Mucosa of descending colon (tissue), 3 donors: Measurements from ENCODE around the gene FIGN. TPM values are rescaled to one million over a fixed set of nuclear protein-coding genes. Genes with fewer than 3 reads are reported as not detected.

Experiments
- ATAC-seq: fragments of 200-7000 bp; cut with Tn5 transposase; one replicate; pipeline ENCODE4 v1.9.1; 2020; ENCODE audit warnings: mild to moderate bottlenecking, moderate library complexity
- DNase-seq, 3 donors: peaks; one replicate each; pipeline ENCODE4 v3.0.0-alpha.2; 2020
- H3K36me3 ChIP-seq: fragments of 200-600 bp; one replicate; pipeline ENCODE4 v1.8.0; 2021; ENCODE audit warnings: low read depth, mild to moderate bottlenecking
- H3K4me1 ChIP-seq: fragments of 200-600 bp; one replicate; pipeline ENCODE4 v1.8.0; 2021; ENCODE audit warnings: low read depth, mild to moderate bottlenecking
- H3K4me3 ChIP-seq: fragments of 200-600 bp; one replicate; pipeline ENCODE4 v1.8.0; 2021; ENCODE audit warnings: mild to moderate bottlenecking
- H3K9me3 ChIP-seq: fragments of 200-600 bp; one replicate; pipeline ENCODE4 v1.8.0; 2021; ENCODE audit warnings: mild to moderate bottlenecking
- intact Hi-C, 2 donors: fragments of 100-400 bp; cut with DNase I in 1 of 2; cut with micrococcal nuclease in 1 of 2; formaldehyde crosslinking; loops; one replicate each; pipeline versions ENCODE4 v1.11.0 to v1.11.1; 2022; cut with DNase I, micrococcal nuclease
- total RNA-seq, 3 donors: library from RNA; stranded (reverse); fragmentation: NEBNext Ultra II Directional in 2 of 3; extraction: Animal tissue kit (Norgen Biotek cat#: 25700) in 2 of 3; gene quantifications; one replicate each; pipeline versions ENCODE4 v1.2.1 to v1.2.4, GENCODE V29; 2021 to 2023
- TF ChIP-seq, protein P1 (sequence below): fragments of 200-600 bp; IDR thresholded peaks from one replicate; pipeline ENCODE4 v1.8.0; 2022; ENCODE audit warnings: antibody characterized with exemption, mild to moderate bottlenecking
- donor health status: DM: no; HTN: no; CAD: no; lungs with moderate emphysema.
- donor health status: DM: no; HTN: no; CAD: no.
- donor health status: DM: no; HTN: yes; CAD: no.

The FIGN gene
- total RNA-seq, 3 donors from 2014 or later = 0.84 to 4.1 (median 1.4) TPM

- Histone ChIP-seq H3K4me1 (no peaks in the 10 kb centered on the region), H3K4me3 (no peak overlapping the region), H3K36me3 (no peaks in the 10 kb centered on the region), H3K9me3 (no peaks in the 10 kb centered on the region)
- DNase-seq = no peak
- intact Hi-C loops = no loop called here
- TF ChIP-seq, protein P1, sequence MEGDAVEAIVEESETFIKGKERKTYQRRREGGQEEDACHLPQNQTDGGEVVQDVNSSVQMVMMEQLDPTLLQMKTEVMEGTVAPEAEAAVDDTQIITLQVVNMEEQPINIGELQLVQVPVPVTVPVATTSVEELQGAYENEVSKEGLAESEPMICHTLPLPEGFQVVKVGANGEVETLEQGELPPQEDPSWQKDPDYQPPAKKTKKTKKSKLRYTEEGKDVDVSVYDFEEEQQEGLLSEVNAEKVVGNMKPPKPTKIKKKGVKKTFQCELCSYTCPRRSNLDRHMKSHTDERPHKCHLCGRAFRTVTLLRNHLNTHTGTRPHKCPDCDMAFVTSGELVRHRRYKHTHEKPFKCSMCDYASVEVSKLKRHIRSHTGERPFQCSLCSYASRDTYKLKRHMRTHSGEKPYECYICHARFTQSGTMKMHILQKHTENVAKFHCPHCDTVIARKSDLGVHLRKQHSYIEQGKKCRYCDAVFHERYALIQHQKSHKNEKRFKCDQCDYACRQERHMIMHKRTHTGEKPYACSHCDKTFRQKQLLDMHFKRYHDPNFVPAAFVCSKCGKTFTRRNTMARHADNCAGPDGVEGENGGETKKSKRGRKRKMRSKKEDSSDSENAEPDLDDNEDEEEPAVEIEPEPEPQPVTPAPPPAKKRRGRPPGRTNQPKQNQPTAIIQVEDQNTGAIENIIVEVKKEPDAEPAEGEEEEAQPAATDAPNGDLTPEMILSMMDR = no peak
- ATAC-seq = no peak
Measured at GRCh38 chr2:163662141-163662780, 73.5 kb downstream of the FIGN start.

- TF ChIP-seq, protein P1 = no peak
- H3K4me3 ChIP-seq = no peak overlapping the region
- ATAC-seq (no peak), DNase-seq (no peak)
- intact Hi-C loops = no loop called here
- no peaks in the 10 kb centered on the region for H3K4me1 ChIP-seq
- H3K9me3 ChIP-seq = no peaks in the 10 kb centered on the region
- no peaks in the 10 kb centered on the region for H3K36me3 ChIP-seq
Measured at GRCh38 chr2:163659224-163659623, 76.6 kb downstream of the FIGN start.

DNA sequence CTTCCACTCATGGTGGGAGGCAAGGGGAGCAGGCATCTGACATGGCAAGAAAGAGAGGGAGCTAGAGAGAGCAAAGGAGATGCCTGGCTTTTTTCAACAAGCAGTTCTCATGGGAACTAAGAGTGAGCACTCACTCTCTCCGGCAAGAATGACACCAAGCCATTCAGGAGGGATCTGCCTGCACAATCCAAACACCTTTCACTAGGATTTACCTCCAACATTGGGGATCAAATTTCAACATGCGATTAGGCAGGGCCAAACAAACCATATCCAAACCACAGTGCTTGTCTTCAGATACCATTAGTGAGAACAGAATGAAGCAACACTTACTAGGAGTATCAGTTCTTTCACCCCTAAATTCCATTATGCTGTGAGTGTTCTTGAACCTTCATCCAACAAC, 77.3 kb downstream of the FIGN start:
- H3K36me3 ChIP-seq = no peaks in the 10 kb centered on the region
- DNase-seq (no peak), ATAC-seq (no peak)
- intact Hi-C loops = no loop called here
- no peaks in the 10 kb centered on the region for H3K4me1 ChIP-seq
- TF ChIP-seq, protein P1 = no peak
- H3K9me3 ChIP-seq = no peaks in the 10 kb centered on the region
- no peak overlapping the region for H3K4me3 ChIP-seq

GRCh38 chr2:163657281-163657656, 78.5 kb downstream of the FIGN start:
- intact Hi-C loops = no loop called here
- DNase-seq (no peak), ATAC-seq (no peak)
- H3K36me3 ChIP-seq = no peaks in the 10 kb centered on the region
- no peak overlapping the region for H3K4me3 ChIP-seq
- no peaks in the 10 kb centered on the region for H3K9me3 ChIP-seq
- TF ChIP-seq, protein P1 = no peak
- H3K4me1 ChIP-seq = no peaks in the 10 kb centered on the region

- no peaks in the 10 kb centered on the region for H3K9me3 ChIP-seq
- ATAC-seq (no peak), DNase-seq (no peak)
- no peak overlapping the region for H3K4me3 ChIP-seq
- no peaks in the 10 kb centered on the region for H3K36me3 ChIP-seq
- no peaks in the 10 kb centered on the region for H3K4me1 ChIP-seq
- intact Hi-C loops = no loop called here
- TF ChIP-seq, protein P1 = no peak
Measured at GRCh38 chr2:163656622-163657280, 79.1 kb downstream of the FIGN start.
